ENCODE data around the gene FAM221B. TPM values are rescaled to one million over a fixed set of nuclear protein-coding genes. Genes with fewer than 3 reads are reported as not detected.

The FAM221B gene, protein sequence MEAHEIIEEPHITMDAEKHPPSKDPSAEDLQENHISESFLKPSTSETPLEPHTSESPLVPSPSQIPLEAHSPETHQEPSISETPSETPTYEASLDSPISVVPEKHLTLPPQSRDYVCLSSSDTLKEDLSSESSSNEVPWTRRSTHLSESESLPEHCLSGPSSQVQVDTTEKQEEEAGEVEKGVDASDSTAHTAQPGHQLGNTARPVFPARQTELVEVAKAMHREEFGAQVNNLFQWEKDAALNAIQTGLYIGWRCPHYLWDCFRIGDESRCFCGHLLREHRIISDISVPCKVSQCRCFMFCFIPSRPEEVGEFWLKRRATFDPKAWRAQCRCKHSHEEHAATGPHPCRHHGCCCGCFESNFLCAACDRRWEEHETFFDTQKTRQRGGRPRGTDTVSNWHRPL
- total RNA-seq: not detected in 2 replicates

GRCh38 chr9:35828716-35829083 lies at the start of gene FAM221B:
FAM221B (minus strand) TSS chr9:35828732; CDS start chr9:35826161, 2,571 bp downstream.

GRCh38 chr9:35870351-35870923 lies 41.9 kb upstream of the FAM221B start, which contains the start of gene OR13J1:
OR13J1 (minus strand) TSS chr9:35870401; CDS start chr9:35870401, 0 bp downstream.

DNA sequence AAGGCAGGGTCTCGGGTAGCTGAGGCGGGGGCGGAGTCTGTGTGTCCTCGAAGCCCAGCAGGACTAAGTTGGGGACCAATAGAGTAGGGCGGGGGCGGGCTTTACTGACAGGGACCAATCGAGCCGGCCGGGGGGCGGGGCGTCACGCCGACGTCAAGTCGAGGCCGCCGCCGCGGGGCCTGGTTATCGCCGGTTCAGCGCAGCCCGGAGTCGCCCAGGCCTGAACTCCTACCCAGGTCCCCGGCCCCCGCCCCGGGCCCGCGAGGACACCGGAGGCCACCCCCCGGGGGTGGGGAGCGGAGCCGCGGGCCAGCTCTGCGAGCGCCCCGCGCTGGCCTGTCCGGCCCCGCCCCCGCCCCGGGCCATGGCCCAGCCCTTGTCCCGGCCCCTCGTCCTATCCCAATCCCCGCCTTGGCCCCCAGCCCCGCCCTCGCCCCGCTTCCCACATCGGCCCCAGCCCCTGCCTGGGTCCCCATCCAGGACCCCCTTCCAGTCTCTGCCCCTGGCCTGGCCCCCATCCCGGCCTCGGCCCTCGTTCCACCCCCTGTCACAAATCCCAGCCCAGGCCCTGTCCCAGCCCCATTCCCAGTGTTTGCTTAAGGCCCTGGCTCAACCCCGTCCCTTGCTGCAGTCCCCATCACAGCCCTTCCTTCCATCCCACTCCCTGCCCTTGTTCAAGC lies 692 bp upstream of the FAM221B start, which contains the start of gene TMEM8B:
TSS of gene TMEM8B (plus strand) at position 145 of the 680 bp plus-strand sequence. CDS start at position 365, 220 bp downstream.

GRCh38 chr9:35814841-35815543 lies 13.5 kb downstream of the FAM221B start, which contains the start of gene HINT2:
HINT2 (minus strand) TSS chr9:35815042; CDS start chr9:35814979, 63 bp downstream.

GRCh38 chr9:35812025-35812602 lies 16.4 kb downstream of the FAM221B start, which contains the start of gene SPAG8:
SPAG8 (minus strand) TSS chr9:35812262; CDS start chr9:35812147, 115 bp downstream.

DNA sequence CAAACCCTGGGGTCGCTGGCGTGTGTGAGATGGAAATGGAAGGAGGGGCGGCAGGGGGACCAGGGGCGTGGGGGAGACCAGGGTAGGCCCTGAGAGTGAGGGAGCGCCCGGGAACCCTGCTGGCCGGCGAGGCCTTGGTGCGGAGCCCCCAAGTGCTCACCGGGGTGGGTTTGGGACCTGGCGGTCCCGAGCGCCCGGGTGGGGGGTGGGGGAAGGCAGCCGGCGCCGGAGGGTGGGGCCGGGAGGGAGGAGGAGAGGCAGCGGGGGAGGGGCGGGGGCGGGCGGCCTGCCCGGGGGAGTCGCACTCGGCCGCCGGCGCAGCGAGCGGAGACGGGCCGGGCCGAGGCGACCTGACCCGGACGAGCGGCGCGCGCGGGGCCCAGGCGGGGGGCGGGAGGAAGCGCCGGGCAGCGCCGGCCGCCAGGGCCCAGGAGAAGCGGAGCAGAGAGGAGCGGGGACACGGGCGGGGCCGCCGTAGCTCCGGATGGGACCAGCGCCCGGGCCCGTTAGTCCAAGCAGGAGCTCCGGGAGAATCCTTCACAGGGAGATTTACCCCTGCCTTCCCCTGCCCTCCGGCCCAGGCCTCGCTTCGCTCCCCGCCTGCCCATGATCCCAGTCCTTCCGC lies 37.1 kb downstream of the FAM221B start, which contains the start of gene NPR2:
TSS of gene NPR2 (plus strand) at position 295 of the 625 bp plus-strand sequence. CDS start 818 bp downstream, outside the sequence.

Other genes starting within 250 kb of the FAM221B start
- 7.7 and 9.4 TPM in 2 replicates for gene TESK1, start 223.5 kb downstream of the FAM221B start, total RNA-seq
- 0.72 TPM in 1 of 2 replicates, not detected in the other for gene CD72, start 210.3 kb downstream of the FAM221B start, total RNA-seq
- gene SIT1, start 177.8 kb downstream of the FAM221B start, total RNA-seq: not detected in 2 replicates
- gene RMRP, start 170.7 kb downstream of the FAM221B start, total RNA-seq: 9,806 and 24,624 TPM in 2 replicates
- 8.1 and 19.5 TPM in 2 replicates for gene CCDC107, start 170.4 kb downstream of the FAM221B start, total RNA-seq
- gene ARHGEF39, start 163.5 kb downstream of the FAM221B start, total RNA-seq: 1.3 and 4.6 TPM in 2 replicates
- gene CA9, start 154.8 kb downstream of the FAM221B start, total RNA-seq: 9.6 and 35.2 TPM in 2 replicates
- 61.0 and 129 TPM in 2 replicates for gene TPM2, start 138.8 kb downstream of the FAM221B start, total RNA-seq
- 92.3 and 171 TPM in 2 replicates for gene TLN1, start 96.5 kb downstream of the FAM221B start, total RNA-seq
- 29.2 and 88.4 TPM in 2 replicates for gene CREB3, start 96.1 kb downstream of the FAM221B start, total RNA-seq
- 26.7 and 30.7 TPM in 2 replicates for gene GBA2, start 79.5 kb downstream of the FAM221B start, total RNA-seq
- gene RGP1, start 79.4 kb downstream of the FAM221B start, total RNA-seq: 10.6 and 11.1 TPM in 2 replicates
- not detected in 2 replicates for gene MSMP, start 74.5 kb downstream of the FAM221B start, total RNA-seq
- gene NPR2, start 37.1 kb downstream of the FAM221B start, total RNA-seq: 8.7 and 12.4 TPM in 2 replicates
- under 0.01 TPM in 1 of 2 replicates, not detected in the other for gene SPAG8, start 16.5 kb downstream of the FAM221B start, total RNA-seq
- gene HINT2, start 13.7 kb downstream of the FAM221B start, total RNA-seq: 18.8 and 36.4 TPM in 2 replicates
- 1.9 TPM in 2 replicates for gene TMEM8B, start 496 bp upstream of the FAM221B start, total RNA-seq
- gene OR13J1, start 41.7 kb upstream of the FAM221B start, total RNA-seq: not detected in 2 replicates
- 0.85 TPM in 1 of 2 replicates, not detected in the other for gene HRCT1, start 77.5 kb upstream of the FAM221B start, total RNA-seq
- gene SPAAR, start 80.8 kb upstream of the FAM221B start, total RNA-seq: not detected in 2 replicates
- not detected in 2 replicates for gene OR2S2, start 129.4 kb upstream of the FAM221B start, total RNA-seq
- 0.64 and 1.7 TPM in 2 replicates for gene RECK, start 208.2 kb upstream of the FAM221B start, total RNA-seq